Measurements from ENCODE around the gene PPT1.
"Not testable (repeated sequence)": the region's sequence is repeated elsewhere in the genome, so short reads cannot be mapped to it uniquely, and the experiment has no call there.

The PPT1 gene

GRCh38 chr1:40053138-40053887, 43.7 kb downstream of the PPT1 start:
- DNase-seq: no peak

DNA sequence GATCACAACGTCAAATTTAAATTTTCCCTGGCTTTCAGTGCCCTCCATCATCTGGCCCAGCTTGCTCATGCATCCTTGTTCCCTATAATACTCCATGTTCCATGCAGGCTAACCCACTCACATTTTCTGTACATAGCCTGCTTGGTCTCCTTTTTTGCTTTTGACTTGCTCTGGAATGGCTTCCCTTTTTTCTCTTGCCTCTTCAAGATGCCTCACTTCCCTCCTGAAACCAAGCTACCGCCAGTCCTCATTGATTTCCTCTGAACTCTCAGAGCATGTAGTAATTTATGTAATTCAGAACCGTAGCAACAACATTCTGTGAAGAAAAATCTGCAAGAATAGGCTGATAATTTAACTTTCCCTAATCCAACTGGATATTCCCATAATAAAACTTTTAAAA, 46.2 kb downstream of the PPT1 start:
- no peak for DNase-seq

DNA sequence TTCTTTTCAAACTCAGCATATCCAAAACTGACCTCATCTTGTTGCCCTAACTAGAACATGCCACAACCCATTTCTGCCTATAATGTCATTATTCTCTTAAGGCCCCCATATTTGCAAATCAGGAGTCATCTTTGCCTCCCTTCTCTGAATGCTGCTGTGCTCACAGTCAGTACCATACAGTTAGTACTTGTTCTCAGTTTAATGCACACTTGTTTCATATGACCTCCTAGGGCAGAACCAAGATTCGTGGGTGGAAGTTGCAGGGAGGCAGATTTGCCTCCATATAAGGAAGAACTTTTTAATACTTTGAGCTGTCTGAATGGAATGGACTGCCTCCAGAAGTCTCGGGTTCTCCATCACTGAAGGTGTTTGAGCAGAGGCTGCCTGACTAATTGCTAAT, 47.3 kb downstream of the PPT1 start:
- DNase-seq: no peak

- no peak for DNase-seq
Observed at GRCh38 chr1:40047769-40048168, 49.3 kb downstream of the PPT1 start.

- no peak for DNase-seq
Observed at GRCh38 chr1:40047276-40047675, 49.8 kb downstream of the PPT1 start.

GRCh38 chr1:40045766-40046165, 51.3 kb downstream of the PPT1 start:
- DNase-seq: no peak

- DNase-seq: no peak
Observed at GRCh38 chr1:40045182-40045581, 51.9 kb downstream of the PPT1 start.

DNA sequence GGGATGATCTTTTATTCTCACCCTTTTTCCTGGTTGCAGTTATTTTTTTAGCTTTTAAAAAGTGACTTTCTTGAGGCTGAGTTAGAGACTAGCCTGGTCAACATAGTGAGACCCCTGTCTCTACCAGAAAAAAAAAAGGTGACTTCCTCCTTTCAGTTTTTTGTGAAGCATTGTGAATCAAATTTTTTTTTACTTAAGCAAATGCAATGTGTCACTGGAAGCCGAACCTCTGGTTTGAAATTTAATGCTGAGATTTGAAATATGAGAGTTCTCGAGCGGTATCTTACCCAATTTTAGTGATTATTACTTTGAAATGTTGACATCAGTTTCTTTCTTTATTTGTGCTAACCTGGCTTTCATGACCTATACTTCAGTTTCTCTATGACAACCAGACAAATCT, 52.9 kb downstream of the PPT1 start:
- DNase-seq: no peak

- no peak for DNase-seq
Observed at GRCh38 chr1:40042341-40042740, 54.7 kb downstream of the PPT1 start.

DNA sequence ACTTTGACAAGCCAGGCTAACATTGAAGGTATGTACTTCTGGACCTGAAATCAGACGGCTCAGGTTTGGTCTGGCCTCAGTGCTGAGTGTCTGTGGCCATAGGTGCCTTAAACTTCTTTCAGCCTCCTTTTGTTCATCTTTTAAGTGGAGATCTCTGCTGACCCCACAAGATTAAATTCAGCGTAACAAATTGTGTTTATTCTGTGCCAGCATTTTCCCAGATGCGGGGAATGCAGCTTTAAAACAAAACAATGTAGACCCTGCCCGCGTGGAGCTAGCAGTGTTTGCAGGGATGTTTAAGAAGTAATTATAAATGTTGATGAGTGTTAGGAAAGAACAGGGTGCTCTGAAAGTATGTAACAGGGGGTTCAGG, 55.6 kb downstream of the PPT1 start:
- DNase-seq: no peak

GRCh38 chr1:40040511-40041465, 56.3 kb downstream of the PPT1 start, which contains the start of gene CAP1:
CAP1 (plus strand) TSS chr1:40040729; CDS start chr1:40059347, 18,618 bp downstream.
- peak; percentile 100 for DNase-seq

- DNase-seq: peak; percentile 91
Observed at GRCh38 chr1:40039757-40040510, 57.1 kb downstream of the PPT1 start.

DNA sequence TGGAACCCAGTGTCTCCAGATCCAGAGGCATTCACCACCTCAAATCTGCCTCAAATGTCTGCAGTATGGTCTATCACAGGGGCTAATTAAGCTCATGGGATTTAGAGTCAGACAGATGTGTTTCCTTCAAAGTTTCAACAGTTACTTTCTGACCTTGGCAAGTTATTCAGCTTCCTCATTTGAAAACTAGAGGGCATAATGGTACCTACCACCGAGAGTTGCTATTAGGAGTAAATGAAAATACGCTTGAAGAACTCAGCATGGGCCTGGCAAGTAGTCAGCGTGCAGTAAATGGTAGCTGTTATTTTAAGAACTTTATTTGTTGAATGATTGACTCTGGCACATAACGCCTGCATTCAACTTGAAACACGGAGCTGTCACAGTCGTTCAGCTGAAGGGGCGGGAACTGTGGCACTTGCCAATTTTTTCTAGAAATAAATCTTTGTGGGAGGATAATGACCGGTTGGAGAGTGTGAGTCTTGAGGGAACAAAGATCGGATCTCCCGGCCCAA, 57.8 kb downstream of the PPT1 start:
- DNase-seq: peak; percentile 60

DNA sequence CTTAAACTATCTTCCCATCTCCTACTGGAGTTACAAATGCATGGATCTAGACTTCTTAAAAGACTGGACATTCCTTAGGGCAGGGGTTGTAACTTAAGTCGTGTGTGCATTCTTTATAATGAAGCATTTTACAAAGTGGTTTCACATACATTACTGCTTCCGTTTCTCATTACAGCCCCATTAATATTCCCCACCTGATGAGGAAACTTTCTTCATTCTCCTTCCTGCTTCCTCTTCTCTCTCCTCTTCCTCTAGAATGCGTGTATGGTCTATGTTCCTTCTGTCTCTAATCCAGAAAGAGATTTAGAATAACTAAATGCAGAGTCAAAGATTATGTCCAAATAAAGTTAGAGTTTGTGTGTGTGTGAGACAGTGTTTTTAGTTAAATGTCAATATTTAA, 58.4 kb downstream of the PPT1 start:
- no peak for DNase-seq

- DNase-seq: not testable (repeated sequence)
Observed at GRCh38 chr1:40037254-40037653, 59.8 kb downstream of the PPT1 start.

- DNase-seq: no peak
Observed at GRCh38 chr1:40036574-40036973, 60.5 kb downstream of the PPT1 start.

- no peak for DNase-seq
Observed at GRCh38 chr1:40034869-40035268, 62.2 kb downstream of the PPT1 start.

GRCh38 chr1:40032240-40032891, 64.7 kb downstream of the PPT1 start:
- DNase-seq: peak; percentile 44

- no peak for DNase-seq
Observed at GRCh38 chr1:40030528-40031135, 66.4 kb downstream of the PPT1 start.

- peak; percentile 38 for DNase-seq
Observed at GRCh38 chr1:40029608-40030007, 67.4 kb downstream of the PPT1 start.

- no peak for DNase-seq
Observed at GRCh38 chr1:40027647-40028046, 69.4 kb downstream of the PPT1 start.

DNA sequence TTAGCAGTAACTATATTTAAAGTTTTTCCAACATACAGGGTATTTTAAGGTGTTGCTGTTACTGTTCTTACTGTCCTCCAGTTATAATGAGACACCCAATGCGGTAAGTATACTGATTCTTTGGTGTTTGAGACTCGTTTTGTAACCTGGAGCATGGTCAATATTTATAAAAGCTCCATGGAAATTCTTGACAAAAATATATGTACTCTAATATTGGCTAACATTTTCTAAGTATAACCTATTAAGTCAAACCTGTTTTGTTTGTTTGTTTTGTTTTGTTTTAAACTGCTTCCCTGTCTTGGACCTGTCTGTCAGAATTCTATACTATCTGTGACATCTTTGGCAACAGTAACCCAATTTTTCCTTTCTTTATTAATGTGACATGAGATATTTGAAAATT, 72.4 kb downstream of the PPT1 start:
- DNase-seq: no peak
